Measurements from ENCODE around the gene CPLX3.
A peak's percentile ranks its signal among the peaks of the same experiment; 100 is the strongest.

CPLX3 gene

GRCh38 chr15:74788683-74789151 is 37.7 kb upstream of the CPLX3 start:
- Histone ChIP-seq H3K4me3 (ENCODE audit: low read depth in 1 of 2, low read length in 2 of 2) (peak overlapping the region; percentile 57 to 67), H3K9ac (ENCODE audit: low read depth in 1 of 2, low read length in 2 of 2) (peak overlapping the region; percentile 40 to 71), H3K27ac (ENCODE audit: low read depth, low read length) (peak overlapping the region; percentile 45), H3K36me3 (ENCODE audit: control insufficient read depth in 1 of 2, insufficient read depth in 2 of 2, low read length in 2 of 2) (peaks cover 4 to 19% of the 10 kb centered on the region in 2 donors), H3K9me3 (ENCODE audit: control insufficient read depth in 1 of 2, low read length in 2 of 2) (no peaks in the 10 kb centered on the region), H3K4me1 (ENCODE audit: control insufficient read depth in 1 of 2, insufficient read depth in 2 of 2, low read length in 2 of 2) (peaks cover 93 to 98% of the 10 kb centered on the region in 2 donors), H3K27me3 (ENCODE audit: control insufficient read depth in 1 of 2, insufficient read depth in 2 of 2, low read length in 2 of 2) (no peaks in the 10 kb centered on the region)

GRCh38 chr15:74789171-74789631 is 37.2 kb upstream of the CPLX3 start:
- peak overlapping the region; percentile 57 to 67 for H3K4me3 ChIP-seq (ENCODE audit: low read depth in 1 of 2, low read length in 2 of 2)
- H3K36me3 ChIP-seq (ENCODE audit: control insufficient read depth in 1 of 2, insufficient read depth in 2 of 2, low read length in 2 of 2): peaks cover 4 to 19% of the 10 kb centered on the region in 2 donors
- H3K9ac ChIP-seq (ENCODE audit: low read depth in 1 of 2, low read length in 2 of 2): peak overlapping the region; percentile 40 to 71
- H3K4me1 ChIP-seq (ENCODE audit: control insufficient read depth in 1 of 2, insufficient read depth in 2 of 2, low read length in 2 of 2): peaks cover 89 to 95% of the 10 kb centered on the region in 2 donors
- no peaks in the 10 kb centered on the region for H3K9me3 ChIP-seq (ENCODE audit: control insufficient read depth in 1 of 2, low read length in 2 of 2)
- no peaks in the 10 kb centered on the region for H3K27me3 ChIP-seq (ENCODE audit: control insufficient read depth in 1 of 2, insufficient read depth in 2 of 2, low read length in 2 of 2)
- peak overlapping the region; percentile 45 for H3K27ac ChIP-seq (ENCODE audit: low read depth, low read length)

- Histone ChIP-seq H3K36me3 (ENCODE audit: control insufficient read depth in 1 of 2, insufficient read depth in 2 of 2, low read length in 2 of 2) (peaks cover 4 to 19% of the 10 kb centered on the region in 2 donors), H3K27ac (ENCODE audit: low read depth, low read length) (peak overlapping the region; percentile 45), H3K4me1 (ENCODE audit: control insufficient read depth in 1 of 2, insufficient read depth in 2 of 2, low read length in 2 of 2) (peaks cover 85 to 95% of the 10 kb centered on the region in 2 donors), H3K9ac (ENCODE audit: low read depth in 1 of 2, low read length in 2 of 2) (peak overlapping the region; percentile 40 to 71), H3K4me3 (ENCODE audit: low read depth in 1 of 2, low read length in 2 of 2) (peak overlapping the region; percentile 57 to 67), H3K9me3 (ENCODE audit: control insufficient read depth in 1 of 2, low read length in 2 of 2) (no peaks in the 10 kb centered on the region), H3K27me3 (ENCODE audit: control insufficient read depth in 1 of 2, insufficient read depth in 2 of 2, low read length in 2 of 2) (no peaks in the 10 kb centered on the region)
Measured at GRCh38 chr15:74789741-74790079, 36.7 kb upstream of the CPLX3 start.

- Histone ChIP-seq H3K27me3 (ENCODE audit: control insufficient read depth in 1 of 2, insufficient read depth in 2 of 2, low read length in 2 of 2) (no peaks in the 10 kb centered on the region), H3K9me3 (ENCODE audit: control insufficient read depth in 1 of 2, low read length in 2 of 2) (no peaks in the 10 kb centered on the region), H3K4me1 (ENCODE audit: control insufficient read depth in 1 of 2, insufficient read depth in 2 of 2, low read length in 2 of 2) (peaks cover 83 to 95% of the 10 kb centered on the region in 2 donors), H3K9ac (ENCODE audit: low read depth in 1 of 2, low read length in 2 of 2) (peak overlapping the region; percentile 40 to 71), H3K4me3 (ENCODE audit: low read depth in 1 of 2, low read length in 2 of 2) (peak overlapping the region; percentile 57 to 67), H3K36me3 (ENCODE audit: control insufficient read depth in 1 of 2, insufficient read depth in 2 of 2, low read length in 2 of 2) (peaks cover 4 to 15% of the 10 kb centered on the region in 2 donors), H3K27ac (ENCODE audit: low read depth, low read length) (peak overlapping the region; percentile 45)
Measured at GRCh38 chr15:74790080-74790916, 36.1 kb upstream of the CPLX3 start.

- no peak overlapping the region for H3K4me3 ChIP-seq (ENCODE audit: low read depth in 1 of 2, low read length in 2 of 2)
- peaks cover 78 to 92% of the 10 kb centered on the region in 2 donors for H3K4me1 ChIP-seq (ENCODE audit: control insufficient read depth in 1 of 2, insufficient read depth in 2 of 2, low read length in 2 of 2)
- H3K9me3 ChIP-seq (ENCODE audit: control insufficient read depth in 1 of 2, low read length in 2 of 2): no peaks in the 10 kb centered on the region
- H3K27ac ChIP-seq (ENCODE audit: low read depth, low read length): no peak overlapping the region
- H3K36me3 ChIP-seq (ENCODE audit: control insufficient read depth in 1 of 2, insufficient read depth in 2 of 2, low read length in 2 of 2): peaks cover 4 to 12% of the 10 kb centered on the region in 2 donors
- H3K9ac ChIP-seq (ENCODE audit: low read depth in 1 of 2, low read length in 2 of 2): no peak overlapping the region
- H3K27me3 ChIP-seq (ENCODE audit: control insufficient read depth in 1 of 2, insufficient read depth in 2 of 2, low read length in 2 of 2): no peaks in the 10 kb centered on the region
Measured at GRCh38 chr15:74791007-74791406, 35.4 kb upstream of the CPLX3 start.

- H3K4me1 ChIP-seq (ENCODE audit: control insufficient read depth in 1 of 2, insufficient read depth in 2 of 2, low read length in 2 of 2): peaks cover 72 to 85% of the 10 kb centered on the region in 2 donors
- no peak overlapping the region for H3K27ac ChIP-seq (ENCODE audit: low read depth, low read length)
- H3K9ac ChIP-seq (ENCODE audit: low read depth in 1 of 2, low read length in 2 of 2): no peak overlapping the region
- H3K36me3 ChIP-seq (ENCODE audit: control insufficient read depth in 1 of 2, insufficient read depth in 2 of 2, low read length in 2 of 2): peaks cover under 1 to 10% of the 10 kb centered on the region in 2 donors
- no peak overlapping the region for H3K4me3 ChIP-seq (ENCODE audit: low read depth in 1 of 2, low read length in 2 of 2)
- no peaks in the 10 kb centered on the region for H3K9me3 ChIP-seq (ENCODE audit: control insufficient read depth in 1 of 2, low read length in 2 of 2)
- no peaks in the 10 kb centered on the region for H3K27me3 ChIP-seq (ENCODE audit: control insufficient read depth in 1 of 2, insufficient read depth in 2 of 2, low read length in 2 of 2)
Measured at GRCh38 chr15:74791667-74792066, 34.8 kb upstream of the CPLX3 start.

- peaks cover 0 to 10% of the 10 kb centered on the region in 2 donors for H3K36me3 ChIP-seq (ENCODE audit: control insufficient read depth in 1 of 2, insufficient read depth in 2 of 2, low read length in 2 of 2)
- peak overlapping the region in 1 of 2 donors; percentile 27 for H3K9ac ChIP-seq (ENCODE audit: low read depth in 1 of 2, low read length in 2 of 2)
- no peak overlapping the region for H3K4me3 ChIP-seq (ENCODE audit: low read depth in 1 of 2, low read length in 2 of 2)
- H3K9me3 ChIP-seq (ENCODE audit: control insufficient read depth in 1 of 2, low read length in 2 of 2): no peaks in the 10 kb centered on the region
- no peak overlapping the region for H3K27ac ChIP-seq (ENCODE audit: low read depth, low read length)
- H3K4me1 ChIP-seq (ENCODE audit: control insufficient read depth in 1 of 2, insufficient read depth in 2 of 2, low read length in 2 of 2): peaks cover 64 to 78% of the 10 kb centered on the region in 2 donors
- no peaks in the 10 kb centered on the region for H3K27me3 ChIP-seq (ENCODE audit: control insufficient read depth in 1 of 2, insufficient read depth in 2 of 2, low read length in 2 of 2)
Measured at GRCh38 chr15:74792227-74793016, 34.0 kb upstream of the CPLX3 start.

GRCh38 chr15:74793135-74794028 is 33.0 kb upstream of the CPLX3 start:
- Histone ChIP-seq H3K9me3 (ENCODE audit: control insufficient read depth in 1 of 2, low read length in 2 of 2) (no peaks in the 10 kb centered on the region), H3K36me3 (ENCODE audit: control insufficient read depth in 1 of 2, insufficient read depth in 2 of 2, low read length in 2 of 2) (peaks cover 0 to 14% of the 10 kb centered on the region in 2 donors), H3K27ac (ENCODE audit: low read depth, low read length) (no peak overlapping the region), H3K4me1 (ENCODE audit: control insufficient read depth in 1 of 2, insufficient read depth in 2 of 2, low read length in 2 of 2) (peaks cover 64 to 78% of the 10 kb centered on the region in 2 donors), H3K4me3 (ENCODE audit: low read depth in 1 of 2, low read length in 2 of 2) (no peak overlapping the region), H3K9ac (ENCODE audit: low read depth in 1 of 2, low read length in 2 of 2) (no peak overlapping the region), H3K27me3 (ENCODE audit: control insufficient read depth in 1 of 2, insufficient read depth in 2 of 2, low read length in 2 of 2) (no peaks in the 10 kb centered on the region)

GRCh38 chr15:74794248-74794969 is 32.0 kb upstream of the CPLX3 start:
- H3K4me3 ChIP-seq (ENCODE audit: low read depth in 1 of 2, low read length in 2 of 2): no peak overlapping the region
- no peaks in the 10 kb centered on the region for H3K9me3 ChIP-seq (ENCODE audit: control insufficient read depth in 1 of 2, low read length in 2 of 2)
- H3K27me3 ChIP-seq (ENCODE audit: control insufficient read depth in 1 of 2, insufficient read depth in 2 of 2, low read length in 2 of 2): no peaks in the 10 kb centered on the region
- H3K36me3 ChIP-seq (ENCODE audit: control insufficient read depth in 1 of 2, insufficient read depth in 2 of 2, low read length in 2 of 2): peaks cover 3 to 25% of the 10 kb centered on the region in 2 donors
- H3K27ac ChIP-seq (ENCODE audit: low read depth, low read length): no peak overlapping the region
- peaks cover 64 to 78% of the 10 kb centered on the region in 2 donors for H3K4me1 ChIP-seq (ENCODE audit: control insufficient read depth in 1 of 2, insufficient read depth in 2 of 2, low read length in 2 of 2)
- H3K9ac ChIP-seq (ENCODE audit: low read depth in 1 of 2, low read length in 2 of 2): no peak overlapping the region
